Endothelial cell of umbilical vein (primary cell): Measurements from ENCODE around the gene RAMACL.

Experiments
- CTCF ChIP-seq, 2 donors: IDR thresholded peaks; 1 replicate in 1 of 2; 2 replicates in 1 of 2; pipeline ENCODE4 v1.5.1; 2011; ENCODE audit warnings: low read length in 2 of 2, mild to moderate bottlenecking in 2 of 2, moderate library complexity in 2 of 2, control low read depth in 1 of 2, inconsistent platforms in 1 of 2, low read depth in 1 of 2; ENCODE audit not compliant: insufficient read depth in 1 of 2; ENCODE audit errors: extremely low read depth in 1 of 2
- EZH2 ChIP-seq: IDR thresholded peaks from 2 replicates; pipeline ENCODE4 v1.6.1; 2012; ENCODE audit warnings: borderline replicate concordance, low read depth, mild to moderate bottlenecking, moderate library complexity, low read length, inconsistent platforms; ENCODE audit not compliant: severe bottlenecking
- GATA2 ChIP-seq: IDR thresholded peaks from 2 replicates; pipeline ENCODE4 v1.7.0; 2011; ENCODE audit warnings: low read depth, mild to moderate bottlenecking, moderate library complexity, mixed read lengths, low read length; ENCODE audit not compliant: insufficient read length, insufficient read depth
- JUN ChIP-seq: IDR thresholded peaks from 2 replicates; pipeline ENCODE4 v1.6.1; 2011; ENCODE audit warnings: borderline replicate concordance, low read depth; ENCODE audit not compliant: insufficient read length, insufficient read depth
- MAX ChIP-seq: IDR thresholded peaks from 2 replicates; pipeline ENCODE4 v1.6.1; 2011; ENCODE audit not compliant: insufficient read depth, insufficient read length
- MYC ChIP-seq: IDR thresholded peaks from one replicate; pipeline ENCODE4 v1.6.1; 2011; ENCODE audit warnings: mild to moderate bottlenecking, low read depth, low read length
- POLR2A ChIP-seq: IDR thresholded peaks from 2 replicates; pipeline ENCODE4 v1.6.1; 2012; ENCODE audit warnings: low read depth, mild to moderate bottlenecking, control low read depth, low read length
- POLR2AphosphoS5 ChIP-seq: IDR thresholded peaks from 2 replicates; pipeline ENCODE4 v1.6.1; 2012; ENCODE audit warnings: low read depth, mild to moderate bottlenecking, control low read depth, low read length, moderate library complexity; ENCODE audit not compliant: insufficient read depth

GRCh38 chr6:166553563-166554271, 32.8 kb downstream of the RAMACL start:
- TF ChIP-seq CTCF (IDR thresholded peaks at IDR 0.05; ENCODE audit: extremely low read depth in 1 of 2, insufficient read depth in 1 of 2, low read depth in 1 of 2, low read length in 2 of 2) (no peak), MAX (no peak), POLR2A (no peak), GATA2 (no peak), MYC (no peak), POLR2AphosphoS5 (no peak), EZH2 (no peak), JUN (no peak)
